ENCODE results near the gene SDF4.
"Not testable (repeated sequence)": the region's sequence is repeated elsewhere in the genome, so short reads cannot be mapped to it uniquely, and the experiment has no call there.

Gene SDF4

DNA sequence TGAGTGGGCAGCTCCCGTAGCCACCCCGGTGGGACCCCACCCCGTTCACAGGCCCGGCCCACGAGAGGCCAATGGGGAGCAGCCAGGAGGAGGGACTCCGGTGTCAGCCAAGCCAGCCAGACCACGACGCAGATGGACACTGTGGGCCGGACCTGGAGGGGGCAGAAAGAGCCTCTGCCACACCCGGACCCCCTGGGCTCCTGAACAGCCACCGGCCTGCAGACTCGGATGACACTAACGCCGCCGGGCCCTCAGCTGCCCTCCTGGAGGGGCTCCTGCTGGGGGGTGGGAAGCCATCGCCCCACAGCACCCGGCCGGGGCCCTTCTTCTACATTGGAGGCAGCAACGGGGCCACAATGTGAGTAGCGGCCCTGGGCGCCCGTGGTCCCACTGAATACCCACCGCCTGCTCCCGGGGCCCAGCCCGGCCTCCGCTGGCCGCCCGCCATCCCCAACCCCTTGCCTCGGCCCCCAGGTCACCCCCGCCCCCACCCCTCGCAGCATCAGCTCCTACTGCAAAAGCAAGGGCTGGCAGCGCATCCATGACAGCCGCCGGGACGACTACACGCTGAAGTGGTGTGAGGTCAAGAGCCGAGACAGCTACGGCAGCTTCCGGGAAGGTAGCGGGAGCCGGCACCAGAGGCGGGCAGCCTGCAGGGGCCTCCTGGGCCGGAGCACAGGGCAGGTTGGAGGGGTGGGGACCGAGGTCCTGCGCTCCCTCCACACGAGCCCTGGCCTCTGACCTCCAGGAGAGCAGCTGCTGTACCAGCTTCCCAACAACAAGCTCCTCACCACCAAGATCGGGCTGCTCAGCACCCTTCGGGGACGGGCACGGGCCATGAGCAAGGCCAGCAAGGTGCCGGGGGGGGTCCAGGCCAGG is 51.6 kb downstream of the SDF4 start:
- H3K4me3 ChIP-seq (ENCODE audit: extremely low read depth, insufficient read depth, low read length, poor library complexity, severe bottlenecking), result no peak overlapping the region
- WGBS, 2 experiments (ENCODE audit: insufficient coverage in 2 of 2), result 93 to 94% methylated on average over 29 to 44 of the region's 51 CpGs
- no peak overlapping the region for H3K27ac ChIP-seq (ENCODE audit: low read depth, low read length, severe bottlenecking)
- no peaks in the 10 kb centered on the region for H3K4me1 ChIP-seq (ENCODE audit: control insufficient read depth, insufficient read depth, low read length, poor library complexity, severe bottlenecking)
- H3K36me3 ChIP-seq (ENCODE audit: control insufficient read depth, insufficient read depth, low read length), result no peaks in the 10 kb centered on the region
- no peaks in the 10 kb centered on the region for H3K9me3 ChIP-seq (ENCODE audit: control insufficient read depth, low read length)

DNA sequence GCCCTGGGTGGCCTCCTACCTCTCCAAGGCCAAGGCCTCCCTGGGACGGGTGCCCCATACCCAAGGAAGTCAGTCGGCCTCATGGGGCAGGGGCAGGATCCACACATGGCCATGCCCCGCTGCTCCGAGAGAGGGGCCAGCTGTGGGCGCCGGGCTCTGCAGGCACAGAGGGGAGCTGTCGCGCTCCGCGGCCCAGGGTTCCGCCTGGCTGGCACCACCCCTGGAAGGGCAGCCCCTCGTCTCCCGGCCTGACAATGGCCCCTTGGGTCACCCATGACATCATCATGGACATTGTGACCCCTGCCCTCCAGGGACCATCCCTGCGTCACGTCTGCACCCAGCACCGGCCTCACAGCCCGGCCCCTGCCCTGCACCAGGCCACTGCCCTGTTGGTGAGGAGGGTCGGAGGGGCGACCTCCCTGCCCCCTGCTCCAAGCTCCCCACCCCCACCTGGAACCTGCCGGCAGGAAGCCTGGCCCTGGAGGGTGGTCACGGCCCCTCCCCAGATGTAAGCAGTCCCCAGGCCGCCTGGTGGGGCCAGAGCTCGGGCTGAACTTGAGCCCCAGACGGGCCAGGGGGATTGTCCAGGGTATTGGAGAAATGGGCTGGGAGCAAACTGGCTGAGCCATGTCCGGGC is 52.3 kb downstream of the SDF4 start:
- Histone ChIP-seq H3K4me1 (ENCODE audit: control insufficient read depth, insufficient read depth, low read length, poor library complexity, severe bottlenecking) (no peaks in the 10 kb centered on the region), H3K9me3 (ENCODE audit: control insufficient read depth, low read length) (no peaks in the 10 kb centered on the region), H3K36me3 (ENCODE audit: control insufficient read depth, insufficient read depth, low read length) (no peaks in the 10 kb centered on the region), H3K4me3 (ENCODE audit: extremely low read depth, insufficient read depth, low read length, poor library complexity, severe bottlenecking) (no peak overlapping the region), H3K27ac (ENCODE audit: low read depth, low read length, severe bottlenecking) (no peak overlapping the region)
- 86 to 90% methylated on average over 16 to 22 of the region's 25 CpGs for WGBS, 2 experiments (ENCODE audit: insufficient coverage in 2 of 2)

DNA sequence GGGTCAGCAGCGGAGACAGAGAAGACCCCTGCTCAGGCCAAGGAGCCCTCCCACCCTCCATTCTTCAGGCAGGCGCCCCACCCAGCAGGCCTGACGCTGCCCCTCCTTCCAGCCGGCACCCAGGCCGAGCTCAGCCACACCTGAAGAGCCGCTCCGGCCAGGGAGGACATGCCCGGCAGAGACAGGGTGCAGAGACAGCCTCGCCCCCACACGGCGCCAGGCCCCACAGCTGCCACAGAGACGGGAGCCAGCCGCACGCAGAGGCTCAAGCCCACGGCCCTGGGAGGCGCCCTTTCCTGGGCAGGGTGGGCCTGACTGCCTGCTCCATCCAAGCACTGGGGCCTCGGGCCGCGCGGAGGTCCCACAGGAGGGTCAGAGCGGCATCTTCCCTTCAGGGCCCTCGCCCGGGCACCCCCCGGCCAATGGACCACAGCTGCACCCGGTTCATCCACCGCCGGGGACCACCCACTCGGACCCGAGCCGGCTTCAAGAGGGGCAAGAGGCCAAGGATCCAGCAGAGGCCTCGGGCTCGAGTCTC is 52.9 kb downstream of the SDF4 start:
- H3K27ac ChIP-seq (ENCODE audit: low read depth, low read length, severe bottlenecking), result no peak overlapping the region
- 95 to 96% methylated on average over 27 to 32 of the region's 32 CpGs for WGBS, 2 experiments (ENCODE audit: insufficient coverage in 2 of 2)
- H3K36me3 ChIP-seq (ENCODE audit: control insufficient read depth, insufficient read depth, low read length), result no peaks in the 10 kb centered on the region
- H3K4me3 ChIP-seq (ENCODE audit: extremely low read depth, insufficient read depth, low read length, poor library complexity, severe bottlenecking), result no peak overlapping the region
- no peaks in the 10 kb centered on the region for H3K9me3 ChIP-seq (ENCODE audit: control insufficient read depth, low read length)
- no peaks in the 10 kb centered on the region for H3K4me1 ChIP-seq (ENCODE audit: control insufficient read depth, insufficient read depth, low read length, poor library complexity, severe bottlenecking)

DNA sequence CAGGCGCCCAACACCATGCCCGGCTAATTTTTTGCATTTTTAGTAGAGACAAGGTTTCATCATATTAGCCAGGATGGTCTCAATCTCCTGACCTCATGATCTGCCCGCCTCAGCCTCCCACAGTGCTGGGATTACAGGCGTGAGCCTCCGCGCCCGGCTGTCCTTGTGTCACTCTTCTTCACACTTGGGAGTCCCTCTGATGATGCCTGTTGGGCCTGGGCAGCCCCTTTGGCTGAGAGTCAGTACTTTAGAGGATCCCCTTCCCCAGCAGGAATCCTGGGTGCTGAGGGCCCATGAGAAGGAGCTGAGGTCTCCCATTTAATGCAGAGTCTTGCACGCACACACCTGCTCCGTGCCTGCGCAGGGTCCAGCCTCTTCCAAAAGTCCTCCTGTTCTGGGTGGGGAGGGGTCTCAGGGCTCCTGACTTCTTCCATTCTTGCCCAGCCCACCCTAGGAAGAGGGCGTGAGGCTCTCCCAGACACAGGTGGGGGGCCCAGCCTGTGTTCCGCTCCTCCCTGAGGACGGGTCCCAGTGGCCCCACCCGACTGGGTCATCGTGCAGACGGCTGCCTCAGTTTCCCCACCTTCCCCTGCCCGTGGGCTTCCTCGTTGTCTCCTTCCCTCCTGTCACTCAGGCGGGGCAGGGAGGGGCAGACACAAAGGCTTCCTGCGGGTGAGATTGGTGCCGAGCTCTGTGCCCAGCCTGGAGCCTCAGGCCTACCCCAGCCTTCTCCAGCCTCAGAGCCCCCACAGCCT is 54.2 kb downstream of the SDF4 start:
- Histone ChIP-seq H3K4me1 (ENCODE audit: control insufficient read depth, insufficient read depth, low read length, poor library complexity, severe bottlenecking) (no peaks in the 10 kb centered on the region), H3K4me3 (ENCODE audit: extremely low read depth, insufficient read depth, low read length, poor library complexity, severe bottlenecking) (no peak overlapping the region), H3K36me3 (ENCODE audit: control insufficient read depth, insufficient read depth, low read length) (no peaks in the 10 kb centered on the region), H3K9me3 (ENCODE audit: control insufficient read depth, low read length) (no peaks in the 10 kb centered on the region), H3K27ac (ENCODE audit: low read depth, low read length, severe bottlenecking) (no peak overlapping the region)
- WGBS, 2 experiments (ENCODE audit: insufficient coverage in 2 of 2), result 88 to 89% methylated on average over 18 to 21 of the region's 21 CpGs

DNA sequence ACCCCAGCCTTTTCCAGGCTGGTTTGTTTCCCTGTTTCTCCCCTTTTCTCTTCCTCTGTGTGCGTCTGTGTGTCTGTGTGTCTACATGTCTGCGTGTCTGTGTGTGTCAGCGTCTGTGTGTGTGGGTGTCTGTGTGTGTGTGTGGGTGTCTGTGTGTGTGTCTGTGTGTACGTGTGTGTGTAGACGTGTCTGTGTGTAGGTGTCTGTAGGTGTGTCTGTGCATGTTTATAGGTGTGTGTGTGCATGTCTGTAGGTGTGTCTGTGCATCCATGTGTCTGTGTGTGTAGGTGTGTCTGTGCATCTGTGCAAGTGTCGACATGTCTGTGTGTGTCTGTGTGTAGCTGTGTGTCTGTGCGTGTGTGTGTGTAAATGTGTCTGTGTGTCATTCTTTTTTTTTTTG is 54.9 kb downstream of the SDF4 start:
- no peaks in the 10 kb centered on the region for H3K9me3 ChIP-seq (ENCODE audit: control insufficient read depth, low read length)
- H3K4me3 ChIP-seq (ENCODE audit: extremely low read depth, insufficient read depth, low read length, poor library complexity, severe bottlenecking), result no peak overlapping the region
- 92 to 100% methylated on average over 3 to 5 of the region's 7 CpGs for WGBS, 2 experiments (ENCODE audit: insufficient coverage in 2 of 2)

DNA sequence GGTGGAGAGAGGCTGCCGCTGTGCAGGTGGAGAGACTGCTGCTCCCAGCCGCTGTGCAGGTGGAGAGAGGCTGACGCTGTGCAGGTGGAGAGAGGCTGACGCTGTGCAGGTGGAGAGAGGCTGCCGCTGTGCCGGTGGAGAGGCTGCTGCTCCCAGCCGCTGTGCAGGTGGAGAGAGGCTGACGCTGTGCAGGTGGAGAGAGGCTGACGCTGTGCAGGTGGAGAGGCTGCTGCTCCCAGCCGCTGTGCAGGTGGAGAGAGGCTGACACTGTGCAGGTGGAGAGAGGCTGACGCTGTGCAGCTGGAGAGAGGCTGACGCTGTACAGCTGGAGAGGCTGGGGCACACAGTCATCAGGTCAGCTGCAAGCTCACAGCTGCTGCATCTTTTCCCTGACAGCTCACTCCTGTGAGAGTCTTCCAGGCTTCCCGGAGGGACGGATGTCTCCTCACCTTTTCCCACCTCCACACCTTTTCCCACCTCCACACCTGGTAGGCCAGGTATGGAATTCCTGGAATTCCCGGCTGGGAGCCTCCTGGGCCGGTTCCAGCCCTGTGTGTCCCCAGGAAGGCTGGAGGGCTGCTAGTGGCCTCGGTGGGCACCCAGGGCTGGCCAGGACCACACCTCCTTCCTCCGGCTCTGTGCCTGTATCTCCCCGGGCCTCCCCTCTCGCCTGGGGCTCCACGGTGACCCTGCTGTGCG is 55.6 kb downstream of the SDF4 start:
- H3K9me3 ChIP-seq (ENCODE audit: control insufficient read depth, low read length); H3K36me3 ChIP-seq (ENCODE audit: control insufficient read depth, insufficient read depth, low read length); H3K4me1 ChIP-seq (ENCODE audit: control insufficient read depth, insufficient read depth, low read length, poor library complexity, severe bottlenecking); H3K27ac ChIP-seq (ENCODE audit: low read depth, low read length, severe bottlenecking); H3K4me3 ChIP-seq (ENCODE audit: extremely low read depth, insufficient read depth, low read length, poor library complexity, severe bottlenecking): not testable (repeated sequence)
- 65 to 76% methylated on average over 13 to 22 of the region's 22 CpGs for WGBS, 2 experiments (ENCODE audit: insufficient coverage in 2 of 2)

More for the DNA sequence above, 54.9 kb downstream of the SDF4 start:
- H3K36me3 ChIP-seq (ENCODE audit: control insufficient read depth, insufficient read depth, low read length), result no peaks in the 10 kb centered on the region
- H3K4me1 ChIP-seq (ENCODE audit: control insufficient read depth, insufficient read depth, low read length, poor library complexity, severe bottlenecking), result no peaks in the 10 kb centered on the region
- H3K27ac ChIP-seq (ENCODE audit: low read depth, low read length, severe bottlenecking), result no peak overlapping the region

DNA sequence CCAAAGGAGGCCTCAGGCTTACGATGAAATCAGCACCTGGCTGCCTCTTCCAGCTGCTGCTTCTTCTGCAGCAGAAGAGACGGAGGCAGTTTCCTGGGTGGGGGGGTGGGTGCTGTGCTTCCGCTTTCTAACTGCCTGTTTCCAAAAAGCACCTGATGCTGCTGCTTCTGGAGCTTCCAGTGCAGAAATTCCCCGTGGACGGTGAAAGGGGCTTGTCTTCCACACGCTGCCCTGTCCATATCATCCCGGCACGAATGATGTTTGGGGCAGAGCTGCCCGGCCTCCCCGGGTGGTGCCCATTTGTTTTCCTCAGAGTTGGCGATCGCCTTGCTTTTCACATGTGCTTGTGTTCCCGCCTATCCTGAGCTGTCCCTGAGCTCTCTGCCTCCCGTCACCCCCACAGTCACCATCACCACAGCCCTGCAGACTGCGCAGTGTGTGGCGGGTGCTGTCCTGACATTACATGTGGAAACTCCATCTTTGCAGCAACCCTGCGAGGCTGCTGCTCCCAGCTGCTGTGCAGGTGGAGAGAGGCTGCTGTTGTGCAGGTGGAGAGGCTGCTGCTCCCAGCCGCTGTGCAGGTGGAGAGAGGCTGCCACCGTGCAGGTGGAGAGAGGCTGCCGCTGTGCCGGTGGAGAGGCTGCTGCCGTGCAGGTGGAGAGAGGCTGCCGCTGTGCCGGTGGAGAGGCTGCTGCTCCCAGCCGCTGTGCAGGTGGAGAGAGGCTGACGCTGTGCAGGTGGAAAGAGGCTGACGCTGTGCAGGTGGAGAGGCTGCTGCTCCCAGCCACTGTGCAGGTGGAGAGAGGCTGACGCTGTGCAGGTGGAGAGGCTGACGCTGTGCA is 56.4 kb downstream of the SDF4 start:
- no peaks in the 10 kb centered on the region for H3K9me3 ChIP-seq (ENCODE audit: control insufficient read depth, low read length)
- no peaks in the 10 kb centered on the region for H3K36me3 ChIP-seq (ENCODE audit: control insufficient read depth, insufficient read depth, low read length)
- peaks cover 3% of the 10 kb centered on the region for H3K4me1 ChIP-seq (ENCODE audit: control insufficient read depth, insufficient read depth, low read length, poor library complexity, severe bottlenecking)
- 92 to 95% methylated on average over 11 to 25 of the region's 29 CpGs for WGBS, 2 experiments (ENCODE audit: insufficient coverage in 2 of 2)
- no peak overlapping the region for H3K4me3 ChIP-seq (ENCODE audit: extremely low read depth, insufficient read depth, low read length, poor library complexity, severe bottlenecking)
- no peak overlapping the region for H3K27ac ChIP-seq (ENCODE audit: low read depth, low read length, severe bottlenecking)

DNA sequence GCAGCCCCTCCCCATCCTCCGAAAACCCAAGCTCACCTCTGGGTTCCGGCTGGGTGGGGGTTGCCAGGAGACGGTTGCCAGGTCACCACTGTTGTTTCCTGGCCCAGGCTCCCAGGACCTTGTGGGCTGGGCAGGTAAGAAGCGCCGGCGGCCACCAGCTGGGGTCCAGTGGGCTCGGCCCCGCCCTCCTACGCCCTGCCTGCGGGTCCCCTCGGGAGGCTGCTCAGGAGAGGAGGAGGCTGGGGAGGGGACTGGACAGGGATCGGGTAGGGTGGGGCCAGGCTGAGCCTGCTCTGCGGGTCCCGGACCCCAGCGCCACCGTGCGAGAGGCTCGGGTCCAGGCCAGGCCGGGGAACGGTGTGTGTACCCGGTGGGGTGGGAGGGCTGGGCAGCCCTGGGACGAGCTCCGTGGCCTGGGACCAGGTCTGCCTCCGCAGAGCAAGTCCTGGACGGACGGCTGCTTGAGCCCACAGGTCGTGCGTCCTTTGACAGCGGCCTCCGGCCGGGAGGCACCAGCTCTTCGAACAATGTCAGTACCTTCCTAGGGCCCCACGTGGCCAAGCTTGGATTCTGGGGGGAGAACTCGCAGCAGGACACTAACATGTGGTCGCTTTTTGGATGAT is 57.9 kb downstream of the SDF4 start, which contains the start of gene TTLL10:
TSS of gene TTLL10 (plus strand) at position 88 of the 623 bp plus-strand sequence. CDS start 5,336 bp downstream, outside the sequence.
- no peaks in the 10 kb centered on the region for H3K36me3 ChIP-seq (ENCODE audit: control insufficient read depth, insufficient read depth, low read length)
- H3K4me3 ChIP-seq (ENCODE audit: extremely low read depth, insufficient read depth, low read length, poor library complexity, severe bottlenecking), result no peak within 1 kb of the TSS
- H3K4me1 ChIP-seq (ENCODE audit: control insufficient read depth, insufficient read depth, low read length, poor library complexity, severe bottlenecking), result peaks cover 9% of the 10 kb centered on the region
- WGBS, 2 experiments (ENCODE audit: insufficient coverage in 2 of 2), result 37 to 42% methylated on average over 31 to 32 of the region's 35 CpGs
- no peak within 1 kb of the TSS for H3K27ac ChIP-seq (ENCODE audit: low read depth, low read length, severe bottlenecking)
- no peaks in the 10 kb centered on the region for H3K9me3 ChIP-seq (ENCODE audit: control insufficient read depth, low read length)

DNA sequence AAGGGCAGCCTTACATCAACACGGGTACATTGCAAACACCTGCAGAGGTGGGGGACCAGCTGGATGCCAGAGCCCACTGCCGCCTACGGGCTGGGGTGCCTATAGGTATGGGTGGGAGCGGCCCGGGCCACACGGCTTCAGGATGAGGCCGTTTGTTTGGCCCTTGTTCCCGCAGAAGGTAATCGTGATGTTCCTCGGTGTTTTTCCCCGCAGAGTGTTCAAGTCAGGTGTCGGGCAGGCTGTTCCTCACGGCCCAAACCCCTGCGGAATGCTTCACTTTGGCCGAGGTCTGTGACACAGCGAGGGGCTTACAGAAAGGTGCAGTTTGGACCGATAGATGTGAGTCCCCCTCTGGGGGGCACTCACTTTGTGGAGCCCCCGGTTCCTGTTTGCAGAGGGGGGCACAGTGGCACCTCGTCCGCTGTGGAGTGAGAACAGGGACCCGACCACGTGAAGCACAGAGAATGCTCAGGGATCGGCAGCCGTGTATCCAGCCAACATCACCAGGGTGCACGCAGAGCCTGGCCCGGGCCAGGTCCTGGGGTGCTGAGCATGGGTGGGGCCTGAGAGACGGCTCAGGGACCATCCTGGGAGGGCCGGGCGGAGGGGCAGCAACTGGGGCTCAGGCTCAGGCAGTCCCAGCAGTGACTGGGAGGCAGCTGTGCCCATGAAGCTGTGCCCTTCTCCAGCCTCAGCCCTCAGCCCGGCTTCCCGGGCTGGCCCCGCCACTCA is 58.6 kb downstream of the SDF4 start:
- no peak overlapping the region for H3K4me3 ChIP-seq (ENCODE audit: extremely low read depth, insufficient read depth, low read length, poor library complexity, severe bottlenecking)
- 74 to 81% methylated on average over 32 of the region's 32 CpGs for WGBS, 2 experiments (ENCODE audit: insufficient coverage in 2 of 2)

More for the DNA sequence above, 58.6 kb downstream of the SDF4 start:
- Histone ChIP-seq H3K36me3 (ENCODE audit: control insufficient read depth, insufficient read depth, low read length) (no peaks in the 10 kb centered on the region), H3K9me3 (ENCODE audit: control insufficient read depth, low read length) (no peaks in the 10 kb centered on the region), H3K27ac (ENCODE audit: low read depth, low read length, severe bottlenecking) (no peak overlapping the region), H3K4me1 (ENCODE audit: control insufficient read depth, insufficient read depth, low read length, poor library complexity, severe bottlenecking) (peaks cover 9% of the 10 kb centered on the region)
